Activated T-helper 2 cell treated with anti-CD3 and anti-CD28 coated beads, Interferon-gamma antibody, Interleukin-2, Interleukin-4, amounts not matched to agents 10 μg/mL and 5 μg/mL and 100 μg/mL, durations not matched to agents 14 hours and 24 hours and 36 hours (primary cell): Measurements from ENCODE around the gene CEP85. TPM values are rescaled to one million over a fixed set of nuclear protein-coding genes. Genes with fewer than 3 reads are reported as not detected.
A peak's percentile ranks its signal among the peaks of the same experiment; 100 is the strongest.
"Not testable (repeated sequence)": the region's sequence is repeated elsewhere in the genome, so short reads cannot be mapped to it uniquely, and the experiment has no call there.

Experiments
- DNase-seq: peaks from one replicate; pipeline ENCODE4 v3.0.0; 2021; ENCODE audit warnings: low spot score
- H3K27ac Mint-ChIP-seq: one replicate; pipeline ENCODE4 v1.8.0; 2021; ENCODE audit warnings: mixed read lengths
- H3K27me3 Mint-ChIP-seq: one replicate; pipeline ENCODE4 v1.8.0; 2021; ENCODE audit warnings: low read depth, mixed read lengths
- H3K36me3 Mint-ChIP-seq: one replicate; pipeline ENCODE4 v1.8.0; 2021; ENCODE audit warnings: low read depth, mixed read lengths
- H3K4me1 Mint-ChIP-seq: one replicate; pipeline ENCODE4 v1.8.0; 2021; ENCODE audit warnings: low read depth, mixed read lengths
- H3K4me3 Mint-ChIP-seq: one replicate; pipeline ENCODE4 v1.8.0; 2021; ENCODE audit warnings: low read depth, mild to moderate bottlenecking, moderate library complexity, mixed read lengths
- H3K9me3 Mint-ChIP-seq: one replicate; pipeline ENCODE4 v1.8.0; 2021; ENCODE audit warnings: mixed read lengths
- intact Hi-C: fragments of 100-400 bp; cut with micrococcal nuclease; formaldehyde crosslinking; loops from one replicate; pipeline ENCODE4 v1.15.1; 2023
- total RNA-seq: library from RNA; stranded (reverse); gene quantifications from 2 replicates; pipeline ENCODE4 v1.2.3, GENCODE V29; 2022

The CEP85 gene
- total RNA-seq, 1 donor from 2014 or later: 39.6 TPM

GRCh38 chr1:26210147-26210870 lies 23.7 kb upstream of the CEP85 start:
- no peak overlapping the region for H3K4me3 Mint-ChIP-seq
- no peaks in the 10 kb centered on the region for H3K36me3 Mint-ChIP-seq
- no peaks in the 10 kb centered on the region for H3K4me1 Mint-ChIP-seq
- no peak overlapping the region for H3K27ac Mint-ChIP-seq
- DNase-seq: no peak
- no peaks in the 10 kb centered on the region for H3K9me3 Mint-ChIP-seq
- intact Hi-C loops: no loop called here
- peaks cover 21% of the 10 kb centered on the region for H3K27me3 Mint-ChIP-seq

- intact Hi-C loops: no loop called here
- no peak for DNase-seq
- Mint-ChIP-seq H3K4me1 (no peaks in the 10 kb centered on the region), H3K4me3 (no peak overlapping the region), H3K27me3 (peaks cover 24% of the 10 kb centered on the region), H3K36me3 (no peaks in the 10 kb centered on the region), H3K9me3 (no peaks in the 10 kb centered on the region), H3K27ac (no peak overlapping the region)
Measured at GRCh38 chr1:26212726-26213125, 21.3 kb upstream of the CEP85 start.

GRCh38 chr1:26213335-26213905 lies 20.6 kb upstream of the CEP85 start:
- Mint-ChIP-seq H3K27me3 (peaks cover 24% of the 10 kb centered on the region), H3K4me1 (no peaks in the 10 kb centered on the region), H3K36me3 (no peaks in the 10 kb centered on the region), H3K4me3 (no peak overlapping the region), H3K27ac (no peak overlapping the region), H3K9me3 (no peaks in the 10 kb centered on the region)
- DNase-seq: no peak
- intact Hi-C loops: no loop called here

GRCh38 chr1:26215246-26215645 lies 18.8 kb upstream of the CEP85 start:
- H3K27ac Mint-ChIP-seq: no peak overlapping the region
- DNase-seq: no peak
- H3K4me1 Mint-ChIP-seq: no peaks in the 10 kb centered on the region
- H3K9me3 Mint-ChIP-seq: no peaks in the 10 kb centered on the region
- no peak overlapping the region for H3K4me3 Mint-ChIP-seq
- intact Hi-C loops: no loop called here
- peaks cover 21% of the 10 kb centered on the region for H3K27me3 Mint-ChIP-seq
- no peaks in the 10 kb centered on the region for H3K36me3 Mint-ChIP-seq

- H3K4me3 Mint-ChIP-seq: no peak overlapping the region
- peaks cover 20% of the 10 kb centered on the region for H3K27me3 Mint-ChIP-seq
- H3K27ac Mint-ChIP-seq: no peak overlapping the region
- intact Hi-C loops: no loop called here
- no peaks in the 10 kb centered on the region for H3K4me1 Mint-ChIP-seq
- H3K9me3 Mint-ChIP-seq: no peaks in the 10 kb centered on the region
- H3K36me3 Mint-ChIP-seq: no peaks in the 10 kb centered on the region
- DNase-seq: no peak
Measured at GRCh38 chr1:26218906-26219494, 15.0 kb upstream of the CEP85 start.

GRCh38 chr1:26220199-26220912 lies 13.6 kb upstream of the CEP85 start:
- Mint-ChIP-seq H3K27ac (no peak overlapping the region), H3K9me3 (no peaks in the 10 kb centered on the region), H3K4me1 (no peaks in the 10 kb centered on the region), H3K27me3 (peaks cover 28% of the 10 kb centered on the region), H3K36me3 (no peaks in the 10 kb centered on the region), H3K4me3 (no peak overlapping the region)
- intact Hi-C loops: no loop called here
- no peak for DNase-seq

- Mint-ChIP-seq H3K4me3 (no peak overlapping the region), H3K36me3 (no peaks in the 10 kb centered on the region), H3K27me3 (peaks cover 35% of the 10 kb centered on the region), H3K9me3 (no peaks in the 10 kb centered on the region), H3K4me1 (peaks cover 5% of the 10 kb centered on the region), H3K27ac (no peak overlapping the region)
- intact Hi-C loops: no loop called here
- no peak for DNase-seq
Measured at GRCh38 chr1:26221094-26221493, 12.9 kb upstream of the CEP85 start.

- DNase-seq: no peak
- Mint-ChIP-seq H3K27ac (no peak overlapping the region), H3K27me3 (peaks cover 36% of the 10 kb centered on the region), H3K36me3 (no peaks in the 10 kb centered on the region), H3K4me3 (no peak overlapping the region), H3K4me1 (peaks cover 5% of the 10 kb centered on the region), H3K9me3 (no peaks in the 10 kb centered on the region)
- intact Hi-C loops: no loop called here
Measured at GRCh38 chr1:26224606-26225005, 9.4 kb upstream of the CEP85 start.

GRCh38 chr1:26225033-26225831 lies 8.8 kb upstream of the CEP85 start:
- Mint-ChIP-seq H3K4me3 (peak overlapping the region; percentile 51), H3K27me3 (peaks cover 35% of the 10 kb centered on the region), H3K27ac (no peak overlapping the region), H3K4me1 (peaks cover 5% of the 10 kb centered on the region), H3K9me3 (no peaks in the 10 kb centered on the region), H3K36me3 (no peaks in the 10 kb centered on the region)
- intact Hi-C loops: no loop called here
- peak; percentile 22 for DNase-seq

- H3K27ac Mint-ChIP-seq, H3K9me3 Mint-ChIP-seq, intact Hi-C loops, DNase-seq, H3K4me3 Mint-ChIP-seq, H3K36me3 Mint-ChIP-seq: not testable (repeated sequence)
- H3K4me1 Mint-ChIP-seq: peaks cover 14% of the 10 kb centered on the region
- H3K27me3 Mint-ChIP-seq: peaks cover 15% of the 10 kb centered on the region
Measured at GRCh38 chr1:26230682-26231081, 3.3 kb upstream of the CEP85 start.

- Mint-ChIP-seq H3K36me3 (peaks cover 18% of the 10 kb centered on the region), H3K27me3 (peaks cover 1% of the 10 kb centered on the region), H3K4me3 (peak overlapping the region; percentile 100), H3K4me1 (peaks cover 38% of the 10 kb centered on the region), H3K27ac (peak overlapping the region; percentile 92), H3K9me3 (no peaks in the 10 kb centered on the region)
- intact Hi-C loops: loop anchor here (1.0 to 5.0 kb wide), 4 partner anchors 40 to 198 kb away; partner anchors contain the start of genes PDIK1L and UBXN11
- DNase-seq: peak; percentile 13
Measured at GRCh38 chr1:26234644-26235370, 807 bp downstream of the CEP85 start.
